ENCODE results near the gene DNAH9. TPM values are rescaled to one million over a fixed set of nuclear protein-coding genes. Genes with fewer than 3 reads are reported as not detected.

The DNAH9 gene
- total RNA-seq, 1 donor from 2014 or later = 1.0 TPM

- Histone ChIP-seq H3K27ac (ENCODE audit: low read depth, low read length) (no peak overlapping the region), H3K9ac (ENCODE audit: low read depth in 1 of 3, low read length in 3 of 3) (no peak overlapping the region), H3K4me3 (ENCODE audit: low read length in 3 of 3) (no peak overlapping the region), H3K4me1 (ENCODE audit: control insufficient read depth in 3 of 3, insufficient read depth in 3 of 3, low read length in 3 of 3) (no peaks in the 10 kb centered on the region), H3K9me3 (ENCODE audit: control insufficient read depth in 3 of 3, low read length in 3 of 3) (no peaks in the 10 kb centered on the region), H3K36me3 (ENCODE audit: control insufficient read depth in 3 of 3, insufficient read depth in 3 of 3, low read length in 3 of 3) (no peaks in the 10 kb centered on the region), H3K27me3 (ENCODE audit: control insufficient read depth in 3 of 3, insufficient read depth in 3 of 3, low read length in 3 of 3) (peaks cover 0 to 10% (median 2%) of the 10 kb centered on the region in 3 donors)
These were observed 30.6 kb downstream of the DNAH9 start for GRCh38 chr17:11628831-11629230.

- no peak overlapping the region for H3K27ac ChIP-seq (ENCODE audit: low read depth, low read length)
- H3K36me3 ChIP-seq (ENCODE audit: control insufficient read depth in 3 of 3, insufficient read depth in 3 of 3, low read length in 3 of 3) = no peaks in the 10 kb centered on the region
- H3K4me3 ChIP-seq (ENCODE audit: low read length in 3 of 3) = no peak overlapping the region
- H3K9ac ChIP-seq (ENCODE audit: low read depth in 1 of 3, low read length in 3 of 3) = no peak overlapping the region
- H3K4me1 ChIP-seq (ENCODE audit: control insufficient read depth in 3 of 3, insufficient read depth in 3 of 3, low read length in 3 of 3) = no peaks in the 10 kb centered on the region
- H3K27me3 ChIP-seq (ENCODE audit: control insufficient read depth in 3 of 3, insufficient read depth in 3 of 3, low read length in 3 of 3) = peaks cover 0 to 4% (median 0%) of the 10 kb centered on the region in 3 donors
- H3K9me3 ChIP-seq (ENCODE audit: control insufficient read depth in 3 of 3, low read length in 3 of 3) = peaks cover 0 to 2% (median 0%) of the 10 kb centered on the region in 3 donors
These were observed 38.5 kb downstream of the DNAH9 start for GRCh38 chr17:11636771-11637170.

GRCh38 chr17:11637796-11638195, 39.5 kb downstream of the DNAH9 start:
- H3K4me1 ChIP-seq (ENCODE audit: control insufficient read depth in 3 of 3, insufficient read depth in 3 of 3, low read length in 3 of 3) = no peaks in the 10 kb centered on the region
- no peak overlapping the region for H3K27ac ChIP-seq (ENCODE audit: low read depth, low read length)

GRCh38 chr17:11638700-11639265, 40.5 kb downstream of the DNAH9 start:
- H3K9ac ChIP-seq (ENCODE audit: low read depth in 1 of 3, low read length in 3 of 3) = no peak overlapping the region
- no peak overlapping the region for H3K4me3 ChIP-seq (ENCODE audit: low read length in 3 of 3)
- no peaks in the 10 kb centered on the region for H3K36me3 ChIP-seq (ENCODE audit: control insufficient read depth in 3 of 3, insufficient read depth in 3 of 3, low read length in 3 of 3)
- H3K27me3 ChIP-seq (ENCODE audit: control insufficient read depth in 3 of 3, insufficient read depth in 3 of 3, low read length in 3 of 3) = peaks cover 0 to 4% (median 0%) of the 10 kb centered on the region in 3 donors
- no peaks in the 10 kb centered on the region for H3K4me1 ChIP-seq (ENCODE audit: control insufficient read depth in 3 of 3, insufficient read depth in 3 of 3, low read length in 3 of 3)
- H3K27ac ChIP-seq (ENCODE audit: low read depth, low read length) = no peak overlapping the region
- H3K9me3 ChIP-seq (ENCODE audit: control insufficient read depth in 3 of 3, low read length in 3 of 3) = peaks cover 0 to 2% (median 0%) of the 10 kb centered on the region in 3 donors

More at GRCh38 chr17:11637796-11638195, 39.5 kb downstream of the DNAH9 start:
- Histone ChIP-seq H3K4me3 (ENCODE audit: low read length in 3 of 3) (no peak overlapping the region), H3K9me3 (ENCODE audit: control insufficient read depth in 3 of 3, low read length in 3 of 3) (peaks cover 0 to 2% (median 0%) of the 10 kb centered on the region in 3 donors), H3K36me3 (ENCODE audit: control insufficient read depth in 3 of 3, insufficient read depth in 3 of 3, low read length in 3 of 3) (no peaks in the 10 kb centered on the region), H3K9ac (ENCODE audit: low read depth in 1 of 3, low read length in 3 of 3) (no peak overlapping the region), H3K27me3 (ENCODE audit: control insufficient read depth in 3 of 3, insufficient read depth in 3 of 3, low read length in 3 of 3) (peaks cover 0 to 4% (median 0%) of the 10 kb centered on the region in 3 donors)

GRCh38 chr17:11639736-11640462, 41.6 kb downstream of the DNAH9 start:
- no peak overlapping the region for H3K27ac ChIP-seq (ENCODE audit: low read depth, low read length)
- no peak overlapping the region for H3K4me3 ChIP-seq (ENCODE audit: low read length in 3 of 3)
- peaks cover 0 to 2% (median 0%) of the 10 kb centered on the region in 3 donors for H3K9me3 ChIP-seq (ENCODE audit: control insufficient read depth in 3 of 3, low read length in 3 of 3)
- H3K36me3 ChIP-seq (ENCODE audit: control insufficient read depth in 3 of 3, insufficient read depth in 3 of 3, low read length in 3 of 3) = no peaks in the 10 kb centered on the region
- peaks cover 0 to 4% (median 0%) of the 10 kb centered on the region in 3 donors for H3K27me3 ChIP-seq (ENCODE audit: control insufficient read depth in 3 of 3, insufficient read depth in 3 of 3, low read length in 3 of 3)
- H3K4me1 ChIP-seq (ENCODE audit: control insufficient read depth in 3 of 3, insufficient read depth in 3 of 3, low read length in 3 of 3) = peaks cover 0 to 2% (median 0%) of the 10 kb centered on the region in 3 donors
- H3K9ac ChIP-seq (ENCODE audit: low read depth in 1 of 3, low read length in 3 of 3) = no peak overlapping the region

GRCh38 chr17:11640463-11640814, 42.2 kb downstream of the DNAH9 start:
- H3K4me3 ChIP-seq (ENCODE audit: low read length in 3 of 3) = no peak overlapping the region
- H3K27ac ChIP-seq (ENCODE audit: low read depth, low read length) = no peak overlapping the region
- H3K9me3 ChIP-seq (ENCODE audit: control insufficient read depth in 3 of 3, low read length in 3 of 3) = peaks cover 0 to 3% (median 0%) of the 10 kb centered on the region in 3 donors
- peaks cover 0 to 4% (median 0%) of the 10 kb centered on the region in 3 donors for H3K27me3 ChIP-seq (ENCODE audit: control insufficient read depth in 3 of 3, insufficient read depth in 3 of 3, low read length in 3 of 3)
- no peaks in the 10 kb centered on the region for H3K36me3 ChIP-seq (ENCODE audit: control insufficient read depth in 3 of 3, insufficient read depth in 3 of 3, low read length in 3 of 3)
- peaks cover 0 to 2% (median 0%) of the 10 kb centered on the region in 3 donors for H3K4me1 ChIP-seq (ENCODE audit: control insufficient read depth in 3 of 3, insufficient read depth in 3 of 3, low read length in 3 of 3)
- H3K9ac ChIP-seq (ENCODE audit: low read depth in 1 of 3, low read length in 3 of 3) = no peak overlapping the region

- H3K9ac ChIP-seq (ENCODE audit: low read depth in 1 of 3, low read length in 3 of 3) = no peak overlapping the region
- H3K4me1 ChIP-seq (ENCODE audit: control insufficient read depth in 3 of 3, insufficient read depth in 3 of 3, low read length in 3 of 3) = peaks cover 0 to 2% (median 0%) of the 10 kb centered on the region in 3 donors
- no peak overlapping the region for H3K27ac ChIP-seq (ENCODE audit: low read depth, low read length)
- no peak overlapping the region for H3K4me3 ChIP-seq (ENCODE audit: low read length in 3 of 3)
- peaks cover 0 to 4% (median 0%) of the 10 kb centered on the region in 3 donors for H3K9me3 ChIP-seq (ENCODE audit: control insufficient read depth in 3 of 3, low read length in 3 of 3)
- H3K27me3 ChIP-seq (ENCODE audit: control insufficient read depth in 3 of 3, insufficient read depth in 3 of 3, low read length in 3 of 3) = peaks cover 0 to 4% (median 0%) of the 10 kb centered on the region in 3 donors
- H3K36me3 ChIP-seq (ENCODE audit: control insufficient read depth in 3 of 3, insufficient read depth in 3 of 3, low read length in 3 of 3) = no peaks in the 10 kb centered on the region
These were observed 43.4 kb downstream of the DNAH9 start for GRCh38 chr17:11641521-11642275.

GRCh38 chr17:11642655-11643054, 44.4 kb downstream of the DNAH9 start:
- no peak overlapping the region for H3K4me3 ChIP-seq (ENCODE audit: low read length in 3 of 3)
- no peaks in the 10 kb centered on the region for H3K36me3 ChIP-seq (ENCODE audit: control insufficient read depth in 3 of 3, insufficient read depth in 3 of 3, low read length in 3 of 3)
- no peak overlapping the region for H3K9ac ChIP-seq (ENCODE audit: low read depth in 1 of 3, low read length in 3 of 3)
- H3K9me3 ChIP-seq (ENCODE audit: control insufficient read depth in 3 of 3, low read length in 3 of 3) = peaks cover 0 to 4% (median 0%) of the 10 kb centered on the region in 3 donors
- peaks cover 0 to 2% (median 0%) of the 10 kb centered on the region in 3 donors for H3K4me1 ChIP-seq (ENCODE audit: control insufficient read depth in 3 of 3, insufficient read depth in 3 of 3, low read length in 3 of 3)
- H3K27ac ChIP-seq (ENCODE audit: low read depth, low read length) = no peak overlapping the region
- peaks cover 0 to 4% (median 0%) of the 10 kb centered on the region in 3 donors for H3K27me3 ChIP-seq (ENCODE audit: control insufficient read depth in 3 of 3, insufficient read depth in 3 of 3, low read length in 3 of 3)

GRCh38 chr17:11643851-11644250, 45.6 kb downstream of the DNAH9 start:
- Histone ChIP-seq H3K4me3 (ENCODE audit: low read length in 3 of 3) (no peak overlapping the region), H3K27me3 (ENCODE audit: control insufficient read depth in 3 of 3, insufficient read depth in 3 of 3, low read length in 3 of 3) (peaks cover 0 to 4% (median 0%) of the 10 kb centered on the region in 3 donors), H3K27ac (ENCODE audit: low read depth, low read length) (no peak overlapping the region), H3K36me3 (ENCODE audit: control insufficient read depth in 3 of 3, insufficient read depth in 3 of 3, low read length in 3 of 3) (no peaks in the 10 kb centered on the region), H3K9ac (ENCODE audit: low read depth in 1 of 3, low read length in 3 of 3) (no peak overlapping the region), H3K9me3 (ENCODE audit: control insufficient read depth in 3 of 3, low read length in 3 of 3) (peaks cover 0 to 4% (median 0%) of the 10 kb centered on the region in 3 donors), H3K4me1 (ENCODE audit: control insufficient read depth in 3 of 3, insufficient read depth in 3 of 3, low read length in 3 of 3) (peaks cover 0 to 2% (median 0%) of the 10 kb centered on the region in 3 donors)
